ENCODE data around the gene MRPL10. TPM values are rescaled to one million over a fixed set of nuclear protein-coding genes. Genes with fewer than 3 reads are reported as not detected.

The MRPL10 gene
- total RNA-seq, 1 donor from 2014 or later: 36.4 TPM

- ChIA-PET POLR2A (interaction anchor here (0.5 to 0.7 kb wide), 3 partner anchors 169 to 1531 kb away, joined by 3 to 8 read pairs (median 5); no protein-coding TSS in a partner anchor), CTCF (no interaction called here)
- no peak overlapping the region for H3K27ac Mint-ChIP-seq
- no peaks in the 10 kb centered on the region for H3K9me3 Mint-ChIP-seq
- H3K4me3 Mint-ChIP-seq: no peak overlapping the region
- peaks cover 26% of the 10 kb centered on the region for H3K4me1 Mint-ChIP-seq
- TF ChIP-seq CTCF (IDR thresholded peaks at IDR 0.05): no peak
- intact Hi-C loops (cut with micrococcal nuclease): no loop called here
- DNase-seq: no peak
- no peaks in the 10 kb centered on the region for H3K27me3 Mint-ChIP-seq
- peaks cover 64% of the 10 kb centered on the region for H3K36me3 Mint-ChIP-seq (ENCODE audit: low read depth)
- no peak for ATAC-seq (ENCODE audit: low read depth)
Measured at GRCh38 chr17:47819475-47819874, 11.9 kb downstream of the MRPL10 start.

- TF ChIP-seq CTCF (IDR thresholded peaks at IDR 0.05): no peak
- H3K36me3 Mint-ChIP-seq (ENCODE audit: low read depth): peaks cover 61% of the 10 kb centered on the region
- ChIA-PET POLR2A (no interaction called here), CTCF (no interaction called here)
- H3K27ac Mint-ChIP-seq: no peak overlapping the region
- H3K4me1 Mint-ChIP-seq: peaks cover 26% of the 10 kb centered on the region
- no peak overlapping the region for H3K4me3 Mint-ChIP-seq
- ATAC-seq (ENCODE audit: low read depth): no peak
- no peaks in the 10 kb centered on the region for H3K27me3 Mint-ChIP-seq
- intact Hi-C loops (cut with micrococcal nuclease): no loop called here
- DNase-seq: no peak
- H3K9me3 Mint-ChIP-seq: no peaks in the 10 kb centered on the region
Measured at GRCh38 chr17:47818002-47818695, 13.2 kb downstream of the MRPL10 start.

GRCh38 chr17:47816947-47817346 lies 14.4 kb downstream of the MRPL10 start:
- POLR2A ChIA-PET: no interaction called here
- no peaks in the 10 kb centered on the region for H3K9me3 Mint-ChIP-seq
- no peak for TF ChIP-seq CTCF (IDR thresholded peaks at IDR 0.05)
- H3K36me3 Mint-ChIP-seq (ENCODE audit: low read depth): peaks cover 72% of the 10 kb centered on the region
- CTCF ChIA-PET: no interaction called here
- peaks cover 20% of the 10 kb centered on the region for H3K4me1 Mint-ChIP-seq
- intact Hi-C loops (cut with micrococcal nuclease): no loop called here
- H3K27ac Mint-ChIP-seq: no peak overlapping the region
- no peak overlapping the region for H3K4me3 Mint-ChIP-seq
- H3K27me3 Mint-ChIP-seq: no peaks in the 10 kb centered on the region
- no peak for ATAC-seq (ENCODE audit: low read depth)
- no peak for DNase-seq

GRCh38 chr17:47816111-47816735 lies 15.1 kb downstream of the MRPL10 start:
- no peaks in the 10 kb centered on the region for H3K9me3 Mint-ChIP-seq

More at GRCh38 chr17:47816111-47816735, 15.1 kb downstream of the MRPL10 start:
- CTCF ChIA-PET: no interaction called here
- Mint-ChIP-seq H3K27ac (no peak overlapping the region), H3K36me3 (ENCODE audit: low read depth) (peaks cover 75% of the 10 kb centered on the region), H3K4me1 (peaks cover 12% of the 10 kb centered on the region), H3K27me3 (no peaks in the 10 kb centered on the region), H3K4me3 (no peak overlapping the region)
- intact Hi-C loops (cut with micrococcal nuclease): no loop called here
- no peak for DNase-seq
- POLR2A ChIA-PET: no interaction called here
- ATAC-seq (ENCODE audit: low read depth): no peak
- TF ChIP-seq CTCF (IDR thresholded peaks at IDR 0.05): no peak

Measured in activated B cell treated with CpG ODN at 0.5 μM for 24 hours (primary cell).